Hepatocyte (in vitro differentiated cells): ENCODE results near the gene THSD4. TPM values are rescaled to one million over a fixed set of nuclear protein-coding genes. Genes with fewer than 3 reads are reported as not detected.

ENCODE experiments used
- DNase-seq: peaks from one replicate; pipeline ENCODE4 v3.0.0-alpha.2; 2016; ENCODE audit warnings: low spot score
- H2AFZ ChIP-seq: fragments of 200-600 bp; sonication (generic); 2 replicates; pipeline ENCODE4 v1.6.0; 2016; ENCODE audit warnings: antibody characterized with exemption, mild to moderate bottlenecking
- H3K27ac ChIP-seq: fragments of 200-600 bp; sonication (generic); 2 replicates; pipeline ENCODE4 v1.5.1; 2016; ENCODE audit warnings: mild to moderate bottlenecking
- H3K27me3 ChIP-seq: fragments of 200-600 bp; sonication (generic); 2 replicates; pipeline ENCODE4 v1.6.1; 2016
- H3K36me3 ChIP-seq: fragments of 200-600 bp; sonication (generic); replicated peaks from 2 replicates; pipeline ENCODE4 v1.5.1; 2016; ENCODE audit warnings: low read depth; ENCODE audit not compliant: insufficient read depth
- H3K4me1 ChIP-seq: fragments of 200-600 bp; sonication (generic); 2 replicates; pipeline ENCODE4 v1.5.1; 2016; ENCODE audit warnings: mild to moderate bottlenecking, moderate library complexity; ENCODE audit not compliant: insufficient read depth
- H3K4me2 ChIP-seq: fragments of 200-600 bp; sonication (generic); 2 replicates; pipeline ENCODE4 v1.6.0; 2016
- H3K4me3 ChIP-seq: fragments of 200-600 bp; sonication (generic); 2 replicates; pipeline ENCODE4 v1.5.1; 2016; ENCODE audit warnings: mild to moderate bottlenecking
- H3K79me2 ChIP-seq: fragments of 200-600 bp; sonication (generic); 2 replicates; pipeline ENCODE4 v1.6.0; 2017; ENCODE audit warnings: mild to moderate bottlenecking
- H3K9me2 ChIP-seq: fragments of 200-600 bp; sonication (generic); replicated peaks from 2 replicates; pipeline ENCODE4 v1.6.0; 2017; ENCODE audit warnings: mild to moderate bottlenecking; ENCODE audit not compliant: insufficient read depth
- H3K9me3 ChIP-seq: fragments of 200-600 bp; sonication (generic); 2 replicates; pipeline ENCODE4 v1.5.1; 2016; ENCODE audit warnings: low read depth, mild to moderate bottlenecking
- H4K20me1 ChIP-seq: fragments of 200-600 bp; sonication (generic); 2 replicates; pipeline ENCODE4 v1.6.0; 2016; ENCODE audit warnings: mild to moderate bottlenecking; ENCODE audit not compliant: insufficient read depth, poor library complexity, severe bottlenecking
- CTCF ChIP-seq: fragments of 200-600 bp; sonication (generic); IDR thresholded peaks from 2 replicates; pipeline ENCODE4 v1.5.1; 2016; ENCODE audit warnings: antibody characterized with exemption, mild to moderate bottlenecking; ENCODE audit not compliant: poor library complexity
- EZH2 ChIP-seq: fragments of 200-600 bp; sonication (generic); IDR thresholded peaks from 2 replicates; pipeline ENCODE4 v1.6.1; 2016; ENCODE audit warnings: antibody characterized with exemption, mild to moderate bottlenecking, borderline replicate concordance
- EZH2phosphoT487 ChIP-seq: fragments of 200-600 bp; sonication (generic); IDR thresholded peaks from one replicate; pipeline ENCODE4 v1.6.1; 2018; ENCODE audit warnings: antibody characterized with exemption, mild to moderate bottlenecking, low read depth, moderate library complexity; ENCODE audit not compliant: unreplicated experiment, severe bottlenecking
- WGBS: methylation state at CpG from one replicate; pipeline ENCODE4 v1.1.6; 2016; ENCODE audit warnings: low lambda C conversion rate; ENCODE audit errors: missing lambda C conversion rate; 5-methylcytosine and 5-hydroxymethylcytosine counted together
- polyA plus RNA-seq: library from polyadenylated mRNA; unstranded; fragments of >200 nt; fragmentation: Nextera tagmentation; extraction: Ambion mirVana; gene quantifications from 2 replicates; pipeline ENCODE4 v1.2.1, GENCODE V29; 2016
- total RNA-seq: library from RNA; depleted of rRNA; stranded (reverse); fragments of >200 nt; gene quantifications from 2 replicates; pipeline ENCODE4 v1.2.3, GENCODE V29; 2014

The THSD4 gene
- total and polyA plus RNA-seq, 2 experiments from 2014 or later: 4.3 to 7.0 TPM

DNA sequence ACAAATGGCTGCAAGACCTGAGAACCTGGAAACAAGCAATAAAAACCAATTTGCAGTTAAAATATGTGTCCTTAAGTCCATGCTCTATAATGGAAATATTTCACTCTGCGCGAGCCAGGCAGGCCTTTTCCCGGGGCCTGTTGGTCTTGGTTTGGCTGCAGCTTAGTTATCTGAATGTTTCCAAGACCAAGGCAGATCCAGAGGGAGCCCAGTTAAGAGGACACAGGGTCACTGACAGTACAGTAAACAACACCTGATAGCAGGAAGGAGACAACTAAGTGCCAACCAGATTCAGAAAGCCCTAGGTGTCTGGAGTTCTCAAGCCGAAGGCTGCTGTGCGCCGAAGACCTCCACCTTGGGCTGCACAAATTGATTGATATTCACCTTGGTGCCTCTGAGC lies 32.8 kb downstream of the THSD4 start:
- no peak for DNase-seq
- Histone ChIP-seq H3K27me3 (no peaks in the 10 kb centered on the region), H3K4me2 (no peak overlapping the region), H4K20me1 (no peaks in the 10 kb centered on the region), H3K9me3 (no peaks in the 10 kb centered on the region), H3K9me2 (no peaks in the 10 kb centered on the region), H3K4me3 (no peak overlapping the region), H2AFZ (no peak overlapping the region), H3K79me2 (no peaks in the 10 kb centered on the region), H3K4me1 (peaks cover 7% of the 10 kb centered on the region), H3K27ac (no peak overlapping the region), H3K36me3 (no peaks in the 10 kb centered on the region)
- TF ChIP-seq EZH2phosphoT487 (no peak), EZH2 (no peak), CTCF (no peak)
- WGBS: 80% methylated on average over 6 of the region's 6 CpGs

GRCh38 chr15:71149646-71150557 lies 34.6 kb downstream of the THSD4 start:
- H3K4me1 ChIP-seq: peaks cover 7% of the 10 kb centered on the region
- DNase-seq: no peak
- TF ChIP-seq EZH2: no peak
- no peak for TF ChIP-seq EZH2phosphoT487
- no peak for TF ChIP-seq CTCF
- H4K20me1 ChIP-seq: no peaks in the 10 kb centered on the region
- H3K36me3 ChIP-seq: no peaks in the 10 kb centered on the region
- no peak overlapping the region for H3K4me3 ChIP-seq
- H3K4me2 ChIP-seq: no peak overlapping the region
- H3K9me3 ChIP-seq: no peaks in the 10 kb centered on the region
- H3K79me2 ChIP-seq: no peaks in the 10 kb centered on the region
- 57% methylated on average over 7 of the region's 7 CpGs for WGBS
- no peak overlapping the region for H3K27ac ChIP-seq
- H3K9me2 ChIP-seq: no peaks in the 10 kb centered on the region
- no peak overlapping the region for H2AFZ ChIP-seq
- H3K27me3 ChIP-seq: no peaks in the 10 kb centered on the region

- H3K9me3 ChIP-seq: no peaks in the 10 kb centered on the region
- 85% methylated on average over 2 of the region's 2 CpGs for WGBS
- no peak overlapping the region for H2AFZ ChIP-seq
- no peaks in the 10 kb centered on the region for H3K27me3 ChIP-seq
- H3K36me3 ChIP-seq: no peaks in the 10 kb centered on the region
- H3K27ac ChIP-seq: no peak overlapping the region
- no peaks in the 10 kb centered on the region for H3K79me2 ChIP-seq
- H3K4me1 ChIP-seq: peaks cover 7% of the 10 kb centered on the region
- no peak overlapping the region for H3K4me3 ChIP-seq
- no peak for DNase-seq
- no peak for TF ChIP-seq EZH2
- no peak for TF ChIP-seq CTCF
- TF ChIP-seq EZH2phosphoT487: no peak
- no peaks in the 10 kb centered on the region for H4K20me1 ChIP-seq
- no peaks in the 10 kb centered on the region for H3K9me2 ChIP-seq
- no peak overlapping the region for H3K4me2 ChIP-seq
Observed at GRCh38 chr15:71151081-71151480, 35.8 kb downstream of the THSD4 start.
